ENCODE data around the gene GBP6.
"Not testable (repeated sequence)": the region's sequence is repeated elsewhere in the genome, so short reads cannot be mapped to it uniquely, and the experiment has no call there.

The GBP6 gene

DNA sequence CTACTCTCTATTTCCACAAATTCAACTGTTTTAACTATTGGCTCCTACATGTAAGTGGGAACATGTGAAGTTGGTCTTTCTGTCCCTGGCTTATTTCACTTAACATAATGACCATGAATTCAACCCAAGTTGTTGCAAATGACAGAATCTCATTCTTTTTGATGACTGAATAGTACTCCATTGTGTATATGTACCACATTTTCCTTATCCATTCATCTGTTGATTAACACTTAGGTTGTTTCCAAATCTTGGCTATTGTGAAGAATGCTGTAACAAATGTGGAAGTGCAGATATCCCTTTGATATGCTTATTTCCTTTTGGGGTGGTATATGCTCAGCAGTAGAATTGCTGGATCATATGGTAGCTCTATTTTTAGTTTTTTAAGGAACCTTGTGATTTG lies 33.0 kb downstream of the GBP6 start:
- TF ChIP-seq ZFX (IDR thresholded peaks at IDR 0.05; ENCODE audit: borderline replicate concordance): no peak
- TF ChIP-seq, protein P1, sequence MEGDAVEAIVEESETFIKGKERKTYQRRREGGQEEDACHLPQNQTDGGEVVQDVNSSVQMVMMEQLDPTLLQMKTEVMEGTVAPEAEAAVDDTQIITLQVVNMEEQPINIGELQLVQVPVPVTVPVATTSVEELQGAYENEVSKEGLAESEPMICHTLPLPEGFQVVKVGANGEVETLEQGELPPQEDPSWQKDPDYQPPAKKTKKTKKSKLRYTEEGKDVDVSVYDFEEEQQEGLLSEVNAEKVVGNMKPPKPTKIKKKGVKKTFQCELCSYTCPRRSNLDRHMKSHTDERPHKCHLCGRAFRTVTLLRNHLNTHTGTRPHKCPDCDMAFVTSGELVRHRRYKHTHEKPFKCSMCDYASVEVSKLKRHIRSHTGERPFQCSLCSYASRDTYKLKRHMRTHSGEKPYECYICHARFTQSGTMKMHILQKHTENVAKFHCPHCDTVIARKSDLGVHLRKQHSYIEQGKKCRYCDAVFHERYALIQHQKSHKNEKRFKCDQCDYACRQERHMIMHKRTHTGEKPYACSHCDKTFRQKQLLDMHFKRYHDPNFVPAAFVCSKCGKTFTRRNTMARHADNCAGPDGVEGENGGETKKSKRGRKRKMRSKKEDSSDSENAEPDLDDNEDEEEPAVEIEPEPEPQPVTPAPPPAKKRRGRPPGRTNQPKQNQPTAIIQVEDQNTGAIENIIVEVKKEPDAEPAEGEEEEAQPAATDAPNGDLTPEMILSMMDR (IDR thresholded peaks at IDR 0.05): no peak
- H3K27ac ChIP-seq: no peak overlapping the region

DNA sequence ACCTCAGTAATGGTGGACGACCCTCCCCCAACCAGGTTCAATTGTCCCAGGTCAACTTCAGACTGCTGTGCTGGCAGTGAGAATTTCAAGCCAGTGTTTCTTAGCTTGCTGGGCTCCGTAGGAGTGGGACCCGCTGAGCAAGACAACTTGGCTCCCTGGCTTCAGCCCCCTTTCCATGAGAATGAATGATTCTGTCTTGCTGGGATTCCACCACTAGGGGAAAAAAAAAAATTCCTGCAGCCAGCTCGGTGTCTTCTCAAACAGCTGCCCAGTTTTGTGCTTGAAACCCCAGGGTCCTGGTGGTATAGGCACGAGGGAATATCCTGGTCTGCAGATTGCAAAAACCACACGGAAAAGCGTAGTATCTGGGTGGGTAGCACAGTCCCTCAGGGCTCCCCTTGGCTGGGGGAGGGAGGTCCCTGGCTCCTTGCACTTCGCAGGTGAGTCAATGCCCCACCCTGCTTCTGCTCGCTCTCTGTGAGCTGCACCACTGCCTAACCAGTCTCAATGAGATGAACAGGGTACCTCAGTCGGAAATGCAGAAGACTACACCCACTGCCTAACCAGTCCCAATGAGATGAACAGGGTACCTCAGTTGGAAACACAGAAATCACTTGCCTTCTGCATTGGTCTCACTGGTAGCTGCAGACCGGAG lies 41.5 kb downstream of the GBP6 start:
- TF ChIP-seq, protein P1 (IDR thresholded peaks at IDR 0.05): no peak
- no peak for TF ChIP-seq ZFX (IDR thresholded peaks at IDR 0.05; ENCODE audit: borderline replicate concordance)

DNA sequence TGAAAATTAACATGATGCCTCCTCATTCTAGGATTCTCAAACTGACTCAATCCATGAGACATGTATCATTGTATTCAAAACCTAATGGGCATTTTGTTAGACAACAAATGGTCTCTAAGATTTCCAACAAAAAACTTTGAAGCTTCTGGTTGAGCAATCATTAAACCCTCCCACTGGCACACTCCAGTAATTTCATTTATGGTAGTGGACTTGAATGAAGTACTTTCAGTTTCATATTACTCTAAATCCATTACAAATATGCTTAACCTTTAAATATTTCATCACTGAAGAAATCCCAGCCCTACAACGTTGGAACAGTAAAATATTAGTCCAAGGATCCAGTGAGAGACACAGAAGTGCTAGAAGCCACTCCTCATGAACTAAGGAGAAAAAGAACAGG lies 43.5 kb downstream of the GBP6 start:
- no peak overlapping the region for H3K27ac ChIP-seq
- TF ChIP-seq, protein P1 (IDR thresholded peaks at IDR 0.05): no peak
- no peak for TF ChIP-seq ZFX (IDR thresholded peaks at IDR 0.05; ENCODE audit: borderline replicate concordance)

More for the DNA sequence above, 41.5 kb downstream of the GBP6 start:
- H3K27ac ChIP-seq: no peak overlapping the region

DNA sequence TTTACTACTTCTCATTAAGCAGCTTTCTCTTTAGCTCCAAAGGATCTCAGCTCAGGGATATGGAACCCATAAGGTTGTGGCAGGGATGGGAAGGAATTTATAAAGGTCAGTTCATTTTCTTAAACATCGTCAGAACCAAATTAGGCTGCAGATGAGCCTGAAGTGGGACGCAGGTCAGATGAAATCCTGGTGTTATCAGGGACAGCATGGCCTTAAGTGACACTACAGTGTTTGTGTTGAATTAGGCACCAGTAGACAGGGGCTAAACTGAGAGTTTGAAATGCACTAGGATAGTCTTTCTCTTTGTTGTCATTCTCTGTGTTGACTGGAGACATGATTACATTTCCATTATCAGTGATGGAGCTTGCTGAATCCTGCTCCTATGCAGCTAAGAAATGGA lies 43.9 kb downstream of the GBP6 start:
- H3K27ac ChIP-seq: not testable (repeated sequence)

DNA sequence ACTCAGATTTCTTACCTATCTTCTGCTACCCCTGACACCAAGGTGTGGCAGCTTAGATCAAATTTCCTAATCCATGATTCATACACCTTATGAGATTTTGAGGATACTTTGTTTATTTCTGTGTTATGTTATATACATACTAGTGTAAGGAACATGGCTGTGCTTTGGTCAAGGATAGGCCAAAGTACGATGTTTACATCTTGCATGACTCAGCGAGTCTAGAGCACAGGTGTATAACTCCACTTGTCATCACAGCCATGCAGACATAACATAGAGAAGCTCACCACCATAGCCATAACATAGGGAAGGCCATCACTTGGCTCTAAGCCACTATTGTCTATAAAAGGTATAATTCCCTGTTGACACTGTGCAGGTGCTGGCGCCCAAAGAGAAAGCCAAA lies 61.2 kb downstream of the GBP6 start:
- H3K27ac ChIP-seq: no peak overlapping the region
- TF ChIP-seq, protein P1 (IDR thresholded peaks at IDR 0.05): no peak
- TF ChIP-seq ZFX (IDR thresholded peaks at IDR 0.05; ENCODE audit: borderline replicate concordance): no peak

DNA sequence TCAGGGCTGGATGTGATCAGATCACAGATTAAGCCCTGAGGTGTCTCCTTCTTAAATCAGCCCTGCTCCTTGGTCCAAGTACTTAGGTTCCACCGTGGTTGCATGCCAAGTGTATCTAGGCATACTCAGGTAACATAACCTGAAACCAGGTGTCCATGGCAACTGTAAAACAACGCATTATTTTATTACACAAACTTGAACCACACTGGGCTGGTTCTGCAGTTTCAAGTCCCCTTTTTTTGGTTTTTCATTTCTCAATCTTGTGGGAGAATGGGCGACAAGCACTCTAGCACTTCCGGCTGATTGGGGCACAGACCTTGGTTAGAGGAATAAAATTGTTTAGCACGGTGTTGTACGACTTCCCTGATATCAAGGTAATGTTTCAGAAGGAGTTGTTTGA lies 65.2 kb downstream of the GBP6 start:
- no peak for TF ChIP-seq ZFX (IDR thresholded peaks at IDR 0.05; ENCODE audit: borderline replicate concordance)
- TF ChIP-seq, protein P1 (IDR thresholded peaks at IDR 0.05): no peak

DNA sequence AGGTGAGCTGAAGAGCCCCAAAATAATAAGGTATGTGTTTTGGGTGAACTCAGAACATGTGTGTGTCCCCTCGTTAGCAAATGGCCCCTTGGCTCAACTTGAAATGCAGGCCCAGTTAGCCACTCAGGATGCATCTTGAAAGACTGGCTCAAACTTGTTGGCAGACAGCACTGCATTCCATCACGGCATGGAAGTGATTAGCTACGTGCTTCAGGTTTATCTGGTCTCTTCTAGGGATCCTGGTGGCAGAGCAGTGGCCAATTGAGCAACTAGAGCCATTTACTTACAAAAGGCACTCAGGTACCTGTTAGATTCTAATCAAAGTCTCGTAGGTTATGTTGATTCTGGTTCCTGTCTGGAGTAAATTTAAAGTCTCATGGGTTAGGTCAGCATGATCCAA lies 65.8 kb downstream of the GBP6 start:
- not testable (repeated sequence) for H3K27ac ChIP-seq

More for the DNA sequence above, 65.2 kb downstream of the GBP6 start:
- H3K27ac ChIP-seq: no peak overlapping the region

DNA sequence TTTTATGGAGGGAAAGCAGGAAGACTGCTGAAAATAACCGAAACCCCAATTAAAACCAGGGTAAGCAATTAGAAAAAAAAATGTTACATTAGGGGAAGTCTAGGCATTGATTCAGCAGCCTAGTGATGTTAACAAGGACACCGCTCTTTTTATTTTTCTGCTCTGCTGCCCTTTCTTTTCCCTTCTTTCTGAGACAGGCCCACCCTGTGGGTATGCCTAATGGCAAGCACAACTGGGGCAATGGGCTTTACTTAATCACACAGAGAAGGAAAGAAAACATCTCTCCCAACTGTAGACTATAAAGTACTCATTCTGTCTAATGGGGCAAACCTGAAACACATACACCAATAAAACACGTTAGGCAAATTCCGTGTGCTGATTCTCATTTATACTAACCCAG lies 69.6 kb downstream of the GBP6 start:
- TF ChIP-seq, protein P1 (IDR thresholded peaks at IDR 0.05): no peak
- no peak for TF ChIP-seq ZFX (IDR thresholded peaks at IDR 0.05; ENCODE audit: borderline replicate concordance)
- H3K27ac ChIP-seq: no peak overlapping the region

DNA sequence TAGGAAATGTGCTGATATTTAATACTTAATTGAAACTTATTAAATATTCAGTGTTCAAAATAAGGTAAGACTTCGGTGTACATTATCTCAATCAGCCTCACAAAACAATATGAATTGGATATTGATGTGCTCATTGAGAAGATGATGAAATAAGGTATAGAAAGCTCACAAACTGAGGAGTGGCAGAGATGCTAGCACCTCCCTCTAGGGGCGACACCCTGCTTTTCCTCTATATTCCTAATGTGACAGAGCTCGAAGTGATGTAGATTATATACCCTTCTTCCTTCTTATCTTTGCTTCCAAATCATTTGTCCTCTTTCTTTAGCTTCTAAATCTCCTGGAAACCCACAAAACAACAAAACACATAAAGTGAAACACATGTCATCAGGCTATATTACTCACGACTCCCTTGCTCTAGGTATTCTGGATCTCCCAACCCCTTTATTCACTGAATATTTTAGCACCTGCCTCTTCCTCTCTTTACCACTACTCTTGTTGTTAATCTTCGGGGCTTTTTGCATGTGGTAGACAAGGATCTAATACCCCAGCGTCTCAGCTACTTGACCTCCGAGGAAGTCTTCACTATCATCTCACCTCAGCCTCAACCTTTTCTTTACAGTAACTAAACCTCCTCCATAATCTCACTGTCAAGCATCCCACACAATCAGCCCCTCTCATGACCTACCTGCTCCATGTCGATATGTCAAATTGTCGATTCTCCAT lies 70.4 kb downstream of the GBP6 start:
- not testable (repeated sequence) for H3K27ac ChIP-seq
